K562 (cell line): ENCODE measurements around the gene P2RY11. TPM values are rescaled to one million over a fixed set of nuclear protein-coding genes. Genes with fewer than 3 reads are reported as not detected.

Experiments
- ATAC-seq: fragments of 200-7000 bp; cut with Tn5 transposase; 3 replicates; pipeline ENCODE4 v1.9.1; 2020; ENCODE audit warnings: moderate library complexity
- BruUV-seq: library from RNA; stranded (reverse); fragments of 400-500 nt; replicated peaks from 2 replicates; lab custom pipeline; 2021; lab: Mats Ljungman, UMichigan
- CTCF ChIA-PET: fragments of 300-600 bp; formaldehyde crosslinking; extraction: SDS; loops from one replicate; lab custom pipeline; 2021; ENCODE audit warnings: low intra/inter-chr PET ratio; lab: Yijun Ruan, JAX
- POLR2A ChIA-PET: fragments of 300-600, 350-650 bp; sonication (Branson Sonifier 250); formaldehyde crosslinking; extraction: SDS; loops from one replicate; lab custom pipeline; 2021; ENCODE audit warnings: antibody characterized with exemption, inconsistent platforms; lab: Yijun Ruan, JAX
- DNase-seq, 4 experiments: peaks; one replicate each; pipeline versions ENCODE4 v3.0.0 to v3.0.0-alpha.2; 2011 to 2018; ENCODE audit warnings: low spot score in 3 of 4, mixed read lengths in 3 of 4; ENCODE audit errors: extremely low read depth in 1 of 4
- FAIRE-seq: peaks from 2 replicates; lab custom pipeline; 2011; peaks lifted over from hg19 to GRCh38; lab: Jason Lieb, UNC
- H2AFZ ChIP-seq: 2 replicates; pipeline ENCODE4 v1.6.0; 2011; ENCODE audit warnings: low read depth, low read length, control low read depth, inconsistent platforms
- H3K27ac ChIP-seq: fragments of 200-600 bp; 3 replicates; pipeline ENCODE4 v1.8.0; 2011; ENCODE audit warnings: low read depth, mild to moderate bottlenecking, control low read depth, inconsistent platforms, low read length, moderate library complexity, mixed read lengths; ENCODE audit errors: extremely low read depth
- H3K27me3 ChIP-seq, 2 experiments: fragments of 300-600 bp in 1 of 2; 2 replicates in 1 of 2; 3 replicates in 1 of 2; pipeline versions ENCODE4 v1.6.0 to v1.8.0; 2011; ENCODE audit warnings: inconsistent platforms in 2 of 2, low read length in 2 of 2, mild to moderate bottlenecking in 1 of 2, mixed read lengths in 1 of 2, moderate library complexity in 1 of 2; ENCODE audit not compliant: control insufficient read depth in 2 of 2, insufficient read depth in 2 of 2
- H3K36me3 ChIP-seq: fragments of 300-600 bp; 3 replicates; pipeline ENCODE4 v1.8.0; 2011; ENCODE audit warnings: mild to moderate bottlenecking, low read length, inconsistent platforms; ENCODE audit not compliant: control insufficient read depth, insufficient read depth
- H3K4me1 ChIP-seq, 2 experiments: fragments of 200-600 bp in 1 of 2; replicated peaks in 1 of 2; 2 replicates in 1 of 2; 3 replicates in 1 of 2; pipeline versions ENCODE4 v1.5.1 to v1.8.0; 2011; ENCODE audit warnings: inconsistent platforms in 2 of 2, low read length in 2 of 2, mild to moderate bottlenecking in 1 of 2, mixed read lengths in 1 of 2, moderate library complexity in 1 of 2; ENCODE audit not compliant: control insufficient read depth in 2 of 2, insufficient read depth in 2 of 2
- H3K4me2 ChIP-seq: 2 replicates; pipeline ENCODE4 v1.6.1; 2011; ENCODE audit warnings: low read length, control low read depth, inconsistent platforms, mixed read lengths; ENCODE audit not compliant: insufficient read depth
- H3K4me3 ChIP-seq: fragments of 200-600 bp; sonication (generic), shearing (Covaris generic); 2 replicates; pipeline ENCODE4 v1.5.1; 2016; ENCODE audit warnings: control low read depth, inconsistent platforms
- H3K79me2 ChIP-seq: fragments of 200-600 bp; 3 replicates; pipeline ENCODE4 v1.8.0; 2011; ENCODE audit warnings: low read length, inconsistent platforms; ENCODE audit not compliant: control insufficient read depth, insufficient read depth
- H3K9ac ChIP-seq, 2 experiments: 2 replicates each; pipeline versions ENCODE4 v1.6.0 to v1.6.1; 2011; ENCODE audit warnings: low read depth in 2 of 2, low read length in 2 of 2, control low read depth in 1 of 2, inconsistent platforms in 1 of 2, mild to moderate bottlenecking in 1 of 2, mixed read lengths in 1 of 2; ENCODE audit not compliant: insufficient read depth in 1 of 2
- H3K9me1 ChIP-seq: one replicate; pipeline ENCODE4 v1.6.0; 2011; ENCODE audit warnings: inconsistent platforms, mild to moderate bottlenecking, low read length, moderate library complexity; ENCODE audit not compliant: control insufficient read depth, insufficient read depth
- H3K9me3 ChIP-seq: replicated peaks from 2 replicates; pipeline ENCODE4 v1.5.1; 2011; ENCODE audit warnings: low read depth, low read length, inconsistent platforms; ENCODE audit not compliant: control insufficient read depth, insufficient read depth
- H4K20me1 ChIP-seq: replicated peaks from 2 replicates; pipeline ENCODE4 v1.6.1; 2011; ENCODE audit warnings: low read length, inconsistent platforms, mixed read lengths; ENCODE audit not compliant: control insufficient read depth, insufficient read depth
- CBFB ChIP-seq: sonication (generic); formaldehyde crosslinking; IDR thresholded peaks from 2 replicates; pipeline ENCODE4 v1.4.0; 2020; ENCODE audit warnings: mild to moderate bottlenecking, missing genetic modification reagents
- CBX8 ChIP-seq: fragments of 200-600 bp; sonication (generic); IDR thresholded peaks from 2 replicates; pipeline ENCODE4 v1.6.1; 2012; ENCODE audit warnings: borderline replicate concordance, mixed run types, low read depth, mild to moderate bottlenecking, moderate library complexity, mixed read lengths, low read length, control low read depth, inconsistent platforms; ENCODE audit not compliant: poor library complexity, severe bottlenecking; ENCODE audit errors: extremely low read depth
- HDAC1 ChIP-seq, 2 experiments: fragments of 450-650 bp; IDR thresholded peaks; 2 replicates each; pipeline ENCODE4 v1.6.1; 2016 to 2017; ENCODE audit warnings: inconsistent platforms in 1 of 2, mild to moderate bottlenecking in 1 of 2, moderate library complexity in 1 of 2
- KDM2B ChIP-seq: fragments of 250-450 bp; sonication (Bioruptor Pico); IDR thresholded peaks from 2 replicates; pipeline ENCODE4 v1.8.0; 2021; ENCODE audit warnings: mild to moderate bottlenecking, moderate library complexity
- MAFG ChIP-seq: fragments of 450-650 bp; conservative IDR thresholded peaks from 2 replicates; pipeline ENCODE4 v1.6.1; 2016; ENCODE audit warnings: missing genetic modification characterization, missing compliant biosample characterization
- MED1 ChIP-seq: sonication (generic); formaldehyde crosslinking; IDR thresholded peaks from 2 replicates; pipeline ENCODE4 v1.8.1; 2023; ENCODE audit warnings: missing genetic modification reagents, borderline replicate concordance
- PPARD ChIP-seq: fragments of 250-450 bp; sonication (Bioruptor Pico); IDR thresholded peaks from 2 replicates; pipeline ENCODE4 v1.8.0; 2022; ENCODE audit warnings: inconsistent platforms, mild to moderate bottlenecking, moderate library complexity
- RBM34 ChIP-seq: fragments of 200-400 bp; formaldehyde crosslinking; IDR thresholded peaks from 2 replicates; pipeline ENCODE4 v1.6.1; 2018; ENCODE audit warnings: low read length, borderline replicate concordance; ENCODE audit not compliant: insufficient read depth
- TAF1 ChIP-seq: IDR thresholded peaks from 2 replicates; pipeline ENCODE4 v1.6.1; 2011; ENCODE audit warnings: mild to moderate bottlenecking, low read length, moderate library complexity; ENCODE audit not compliant: insufficient read depth, control insufficient read depth, severe bottlenecking; ENCODE audit errors: extremely low read depth
- ZNF431 ChIP-seq: sonication (generic); formaldehyde crosslinking; IDR thresholded peaks from 2 replicates; pipeline ENCODE4 v1.8.0; 2022; ENCODE audit warnings: mild to moderate bottlenecking, missing genetic modification reagents
- WGBS: fragments of 100-300 bp; shearing (Covaris generic); methylation state at CpG from one replicate; pipeline ENCODE4 v1.1.6; 2016; ENCODE audit warnings: low coverage, mixed read lengths; ENCODE audit not compliant: insufficient coverage; ENCODE audit errors: missing lambda C conversion rate; 5-methylcytosine and 5-hydroxymethylcytosine counted together
- in situ Hi-C: fragments of 300-500 bp; cut with MboI; formaldehyde crosslinking; loops from 4 replicates; pipeline ENCODE4 v1.15.0; 2018; ENCODE audit warnings: inconsistent platforms, mixed read lengths
- intact Hi-C: fragments of 100-400 bp; cut with micrococcal nuclease; formaldehyde crosslinking; loops from 2 replicates; pipeline ENCODE4 v1.14.2; 2022
- polyA plus RNA-seq, 8 experiments: library from polyadenylated mRNA; depleted of rRNA in 4 of 8; stranded (reverse) in 5 of 8; unstranded in 3 of 8; fragments of >200 nt; fragmentation: Nextera tagmentation in 2 of 8; fragmentation: Illumina TruSeq in 1 of 8; extraction: Ambion mirVana in 2 of 8; extraction: Trizol in 1 of 8; gene quantifications; 2 replicates each; pipeline versions ENCODE4 v1.2.1 to v1.2.3, GENCODE V29; 2011 to 2014; ENCODE audit warnings: inconsistent platforms in 1 of 8, missing spikeins in 1 of 8
- total RNA-seq, 7 experiments: library from RNA; depleted of rRNA in 6 of 7; stranded (reverse); fragments of >200 nt in 6 of 7; fragmentation: Illumina TruSeq in 2 of 7; extraction: Trizol in 2 of 7; gene quantifications; 2 replicates each; pipeline versions ENCODE4 v1.2.1 to v1.2.3, GENCODE V29; 2011 to 2021; ENCODE audit warnings: low replicate concordance in 1 of 7
- TF ChIP-seq, protein P1 (sequence below): fragments of 250-450 bp; sonication (Bioruptor Pico); IDR thresholded peaks from 2 replicates; pipeline ENCODE4 v1.5.0; 2021; ENCODE audit warnings: mild to moderate bottlenecking, borderline replicate concordance
- TF ChIP-seq, protein P2 (sequence below): fragments of 450-650 bp; IDR thresholded peaks from 2 replicates; pipeline ENCODE4 v1.6.1; 2017; ENCODE audit warnings: mild to moderate bottlenecking, moderate library complexity

P2RY11 gene
- total and polyA plus RNA-seq, 9 of the 15 experiments (the other 6 are each of a cell fraction or from before 2014, with no cell fraction given), result 0.03 to 10.1 (median 1.5) TPM

DNA sequence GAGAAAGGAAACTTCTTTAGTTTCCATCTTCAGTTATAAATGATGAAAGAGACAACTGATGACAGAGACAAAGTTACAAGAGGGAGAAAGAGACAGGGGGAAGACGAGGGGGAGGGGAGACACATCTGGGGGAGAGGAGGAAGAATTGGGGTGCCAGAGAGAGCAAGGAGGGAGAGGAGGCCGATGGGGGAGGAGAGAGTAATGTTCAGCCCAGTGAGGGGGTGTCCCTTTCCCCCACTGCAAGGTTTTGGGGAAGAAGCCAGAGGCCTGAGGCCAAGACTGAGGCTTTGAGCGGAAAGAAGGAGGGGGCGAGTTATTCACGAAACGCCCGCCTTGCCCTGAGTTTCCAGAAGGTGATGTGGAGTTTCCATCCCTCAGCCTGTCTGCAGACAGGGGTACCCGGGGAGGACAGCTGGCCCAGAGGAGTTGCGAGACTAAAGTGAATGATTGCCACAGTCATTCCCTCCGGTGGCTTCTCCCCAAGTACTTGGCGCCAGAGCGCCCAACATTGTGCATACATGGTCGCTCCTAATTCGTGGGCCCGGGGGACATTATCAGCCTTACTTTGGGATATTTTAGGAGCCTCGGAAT is 5.9 kb upstream of the P2RY11 start (continued):
- TF ChIP-seq HDAC1 (IDR thresholded peaks at IDR 0.05) (no peak), PPARD (CRISPR knock-in tag) (no peak)
- TF ChIP-seq, protein P1, sequence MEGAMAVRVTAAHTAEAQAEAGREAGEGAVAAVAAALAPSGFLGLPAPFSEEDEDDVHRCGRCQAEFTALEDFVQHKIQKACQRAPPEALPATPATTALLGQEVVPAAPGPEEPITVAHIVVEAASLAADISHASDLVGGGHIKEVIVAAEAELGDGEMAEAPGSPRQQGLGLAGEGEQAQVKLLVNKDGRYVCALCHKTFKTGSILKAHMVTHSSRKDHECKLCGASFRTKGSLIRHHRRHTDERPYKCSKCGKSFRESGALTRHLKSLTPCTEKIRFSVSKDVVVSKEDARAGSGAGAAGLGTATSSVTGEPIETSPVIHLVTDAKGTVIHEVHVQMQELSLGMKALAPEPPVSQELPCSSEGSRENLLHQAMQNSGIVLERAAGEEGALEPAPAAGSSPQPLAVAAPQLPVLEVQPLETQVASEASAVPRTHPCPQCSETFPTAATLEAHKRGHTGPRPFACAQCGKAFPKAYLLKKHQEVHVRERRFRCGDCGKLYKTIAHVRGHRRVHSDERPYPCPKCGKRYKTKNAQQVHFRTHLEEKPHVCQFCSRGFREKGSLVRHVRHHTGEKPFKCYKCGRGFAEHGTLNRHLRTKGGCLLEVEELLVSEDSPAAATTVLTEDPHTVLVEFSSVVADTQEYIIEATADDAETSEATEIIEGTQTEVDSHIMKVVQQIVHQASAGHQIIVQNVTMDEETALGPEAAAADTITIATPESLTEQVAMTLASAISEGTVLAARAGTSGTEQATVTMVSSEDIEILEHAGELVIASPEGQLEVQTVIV (CRISPR knock-in tag), result no peak

DNA sequence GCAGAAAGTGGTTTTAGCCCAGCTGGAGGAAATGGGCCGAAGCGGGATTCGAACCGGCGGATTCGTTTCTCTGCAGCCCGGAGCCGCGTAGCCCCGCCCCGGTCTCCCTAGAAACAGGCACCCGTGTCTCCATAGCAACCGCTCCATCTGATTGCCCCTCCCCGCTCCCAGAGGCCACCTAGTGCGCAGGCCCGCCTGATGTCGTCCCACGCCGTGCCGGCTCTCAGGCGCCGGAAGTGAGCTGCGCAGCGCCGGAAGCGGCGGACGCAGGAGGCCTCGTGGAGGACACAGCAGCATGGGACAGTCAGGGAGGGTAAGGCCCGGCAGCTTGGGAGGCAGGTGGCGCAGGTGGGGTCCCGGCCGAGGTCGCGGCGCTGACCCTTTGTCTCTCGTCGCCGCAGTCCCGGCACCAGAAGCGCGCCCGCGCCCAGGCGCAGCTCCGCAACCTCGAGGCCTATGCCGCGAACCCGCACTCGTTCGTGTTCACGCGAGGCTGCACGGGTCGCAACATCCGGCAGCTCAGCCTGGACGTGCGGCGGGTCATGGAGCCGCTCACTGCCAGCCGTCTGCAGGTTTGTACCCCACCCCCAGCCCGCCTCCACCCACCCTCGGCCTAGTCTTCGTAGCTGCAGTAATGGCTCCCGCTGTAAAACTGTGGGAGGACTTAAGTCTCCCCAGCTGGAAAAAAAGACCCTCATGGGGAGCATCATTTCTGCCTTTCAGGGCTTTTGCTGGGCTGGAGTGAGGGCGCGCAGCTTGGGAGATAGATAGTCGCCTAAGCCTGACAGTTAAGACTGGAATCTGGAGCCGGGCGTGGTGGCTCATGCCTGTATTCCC is 5.2 kb upstream of the P2RY11 start, which contains the start of gene PPAN:
TSS of gene PPAN (plus strand) at position 263 of the 837 bp plus-strand sequence. CDS start at position 296, 33 bp downstream.
- in situ Hi-C loops, result no loop called here
- peak within 1 kb of the TSS; percentile 75 for H2AFZ ChIP-seq
- TF ChIP-seq ZNF431 (CRISPR knock-in tag) (no peak), CBX8 (no peak), KDM2B (no peak), RBM34 (no peak), MED1 (CRISPR knock-in tag) (no peak), MAFG (tag) (no peak), CBFB (CRISPR knock-in tag) (no peak), TAF1 (peak; percentile 74)
- TF ChIP-seq, protein P2, sequence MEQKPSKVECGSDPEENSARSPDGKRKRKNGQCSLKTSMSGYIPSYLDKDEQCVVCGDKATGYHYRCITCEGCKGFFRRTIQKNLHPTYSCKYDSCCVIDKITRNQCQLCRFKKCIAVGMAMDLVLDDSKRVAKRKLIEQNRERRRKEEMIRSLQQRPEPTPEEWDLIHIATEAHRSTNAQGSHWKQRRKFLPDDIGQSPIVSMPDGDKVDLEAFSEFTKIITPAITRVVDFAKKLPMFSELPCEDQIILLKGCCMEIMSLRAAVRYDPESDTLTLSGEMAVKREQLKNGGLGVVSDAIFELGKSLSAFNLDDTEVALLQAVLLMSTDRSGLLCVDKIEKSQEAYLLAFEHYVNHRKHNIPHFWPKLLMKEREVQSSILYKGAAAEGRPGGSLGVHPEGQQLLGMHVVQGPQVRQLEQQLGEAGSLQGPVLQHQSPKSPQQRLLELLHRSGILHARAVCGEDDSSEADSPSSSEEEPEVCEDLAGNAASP, result no peak

More for the DNA sequence above, 5.2 kb upstream of the P2RY11 start, which contains the start of gene PPAN:
- peak within 1 kb of the TSS; percentile 91 for H3K4me2 ChIP-seq
- no peaks in the 10 kb centered on the region for H3K9me1 ChIP-seq
- DNase-seq (peak; percentile 95 to 100 (median 98)), ATAC-seq (peak; percentile 97), FAIRE-seq (peak; percentile 98)
- BruUV-seq, result no TSS peak
- peaks cover 44% of the 10 kb centered on the region for H3K36me3 ChIP-seq
- peak within 1 kb of the TSS; percentile 77 for H3K4me3 ChIP-seq
- WGBS, result 0% methylated on average over 52 of the region's 71 CpGs
- ChIA-PET CTCF (no interaction called here), POLR2A (interaction anchor here (0.5 to 3.9 kb wide), 12 partner anchors 10 to 282 kb away, joined by 3 to 49 read pairs (median 4); partner anchors contain the start of gene EIF3G)
- H3K27ac ChIP-seq, result peak within 1 kb of the TSS; percentile 96
- H3K9ac ChIP-seq, result peak within 1 kb of the TSS; percentile 94 to 98
- H3K9me3 ChIP-seq, result no peaks in the 10 kb centered on the region
- H4K20me1 ChIP-seq, result no peaks in the 10 kb centered on the region; the same call in 1 of the 2 replicates
- H3K27me3 ChIP-seq, result no peaks in the 10 kb centered on the region
- intact Hi-C loops, result no loop called here
- H3K4me1 ChIP-seq, result peaks cover 34 to 62% of the 10 kb centered on the region in 2 experiments
- H3K79me2 ChIP-seq, result peaks cover 37% of the 10 kb centered on the region
